HEK293 (cell line): Measurements from ENCODE around the gene MLLT3.

Experiments
- CTCF ChIA-PET: fragments of 350-600 bp; formaldehyde crosslinking; extraction: SDS; loops from one replicate; lab custom pipeline; 2021; ENCODE audit warnings: antibody characterized with exemption; lab: Yijun Ruan, JAX
- POLR2A ChIA-PET: fragments of 300-600 bp; formaldehyde crosslinking; extraction: SDS; loops from one replicate; lab custom pipeline; 2020; ENCODE audit warnings: antibody characterized with exemption, inconsistent platforms; lab: Yijun Ruan, JAX
- H3K27ac ChIP-seq: fragments of 200-500 bp; sonication (Bioruptor generic); 2 replicates; pipeline ENCODE4 v1.5.1; 2014; ENCODE audit warnings: low read depth, low read length, control low read depth, inconsistent platforms; ENCODE audit errors: extremely low read depth
- H3K36me3 ChIP-seq, 2 experiments: fragments of 200-500 bp in 1 of 2; sonication (Bioruptor generic) in 1 of 2; 1 replicate in 1 of 2; 2 replicates in 1 of 2; pipeline ENCODE4 v1.5.1; 2014 to 2017; ENCODE audit warnings: inconsistent platforms in 2 of 2, low read length in 2 of 2; ENCODE audit not compliant: control insufficient read depth in 2 of 2, insufficient read depth in 1 of 2
- H3K4me1 ChIP-seq: fragments of 200-500 bp; sonication (Bioruptor generic); 2 replicates; pipeline ENCODE4 v1.5.1; 2014; ENCODE audit warnings: mild to moderate bottlenecking, low read length, inconsistent platforms; ENCODE audit not compliant: control insufficient read depth, insufficient read depth
- H3K4me3 ChIP-seq: 2 replicates; pipeline ENCODE4 v1.5.1; 2011; ENCODE audit warnings: low read depth, mild to moderate bottlenecking, control low read depth, low read length, moderate library complexity
- H3K9me3 ChIP-seq: fragments of 200-500 bp; sonication (Bioruptor generic); 2 replicates; pipeline ENCODE4 v1.5.1; 2014; ENCODE audit warnings: low read depth, low read length, inconsistent platforms; ENCODE audit not compliant: control insufficient read depth, insufficient read depth
- FEZF1 ChIP-seq: fragments of 450-650 bp; formaldehyde crosslinking; IDR thresholded peaks from 2 replicates; pipeline ENCODE4 v1.5.1; 2016; ENCODE audit warnings: missing biosample characterization, missing genetic modification characterization
- GLI2 ChIP-seq: fragments of 450-650 bp; formaldehyde crosslinking; IDR thresholded peaks from 2 replicates; pipeline ENCODE4; 2017; ENCODE audit warnings: missing biosample characterization, missing genetic modification characterization, low read depth, borderline replicate concordance
- HOXD13 ChIP-seq: sonication (generic); formaldehyde crosslinking; IDR thresholded peaks from 2 replicates; pipeline ENCODE4 v1.8.0; 2022; ENCODE audit warnings: missing genetic modification reagents, borderline replicate concordance
- KLF9 ChIP-seq: fragments of 450-650 bp; formaldehyde crosslinking; IDR thresholded peaks from 2 replicates; pipeline ENCODE4 v1.5.1; 2016; ENCODE audit warnings: missing biosample characterization, missing genetic modification characterization, low read depth
- MEIS1 ChIP-seq: sonication (generic); formaldehyde crosslinking; IDR thresholded peaks from 2 replicates; pipeline ENCODE4 v1.8.1; 2022; ENCODE audit warnings: missing genetic modification reagents, mild to moderate bottlenecking, borderline replicate concordance
- REST ChIP-seq: fragments of 450-650 bp; formaldehyde crosslinking; IDR thresholded peaks from 2 replicates; pipeline ENCODE4 v1.5.1; 2016; ENCODE audit warnings: missing biosample characterization, missing genetic modification characterization
- SP7 ChIP-seq: fragments of 450-650 bp; formaldehyde crosslinking; IDR thresholded peaks from 2 replicates; pipeline ENCODE4 v1.5.1; 2016; ENCODE audit warnings: missing biosample characterization, missing genetic modification characterization
- TRIM28 ChIP-seq: IDR thresholded peaks from 2 replicates; pipeline ENCODE4 v1.6.1; 2011; ENCODE audit warnings: low read length, control low read depth, borderline replicate concordance
- ZBTB1 ChIP-seq: fragments of 450-650 bp; formaldehyde crosslinking; IDR thresholded peaks from 2 replicates; pipeline ENCODE4 v1.5.1; 2016; ENCODE audit warnings: missing biosample characterization, missing genetic modification characterization
- ZBTB21 ChIP-seq: fragments of 450-650 bp; formaldehyde crosslinking; IDR thresholded peaks from 2 replicates; pipeline ENCODE4 v1.5.1; 2017; ENCODE audit warnings: missing biosample characterization, missing genetic modification characterization
- ZBTB48 ChIP-seq: fragments of 450-650 bp; formaldehyde crosslinking; IDR thresholded peaks from 2 replicates; pipeline ENCODE4 v1.5.1; 2016; ENCODE audit warnings: missing biosample characterization, missing genetic modification characterization
- ZNF16 ChIP-seq: fragments of 450-650 bp; formaldehyde crosslinking; IDR thresholded peaks from 2 replicates; pipeline ENCODE4 v1.5.1; 2016; ENCODE audit warnings: low read depth, missing biosample characterization, missing genetic modification characterization
- ZNF19 ChIP-seq: fragments of 450-650 bp; formaldehyde crosslinking; IDR thresholded peaks from 2 replicates; pipeline ENCODE4; 2016; ENCODE audit warnings: missing biosample characterization, missing genetic modification characterization, low read depth
- ZNF2 ChIP-seq: fragments of 450-650 bp; formaldehyde crosslinking; IDR thresholded peaks from 2 replicates; pipeline ENCODE4 v1.5.1; 2016; ENCODE audit warnings: missing biosample characterization, missing genetic modification characterization
- ZNF223 ChIP-seq: fragments of 450-650 bp; formaldehyde crosslinking; IDR thresholded peaks from 2 replicates; pipeline ENCODE4 v1.5.1; 2016; ENCODE audit warnings: missing biosample characterization, missing genetic modification characterization
- ZNF24 ChIP-seq: fragments of 450-650 bp; formaldehyde crosslinking; IDR thresholded peaks from 2 replicates; pipeline ENCODE4 v1.5.1; 2016; ENCODE audit warnings: missing biosample characterization, missing genetic modification characterization
- ZNF302 ChIP-seq: fragments of 450-650 bp; formaldehyde crosslinking; IDR thresholded peaks from 2 replicates; pipeline ENCODE4 v1.5.1; 2016; ENCODE audit warnings: missing biosample characterization, missing genetic modification characterization, low read depth
- ZNF324 ChIP-seq: fragments of 450-650 bp; formaldehyde crosslinking; IDR thresholded peaks from 2 replicates; pipeline ENCODE4 v1.5.1; 2016; ENCODE audit warnings: missing biosample characterization, missing genetic modification characterization
- ZNF37A ChIP-seq: fragments of 450-650 bp; IDR thresholded peaks from 2 replicates; pipeline ENCODE4 v1.5.1; 2018; ENCODE audit warnings: missing biosample characterization, missing genetic modification characterization
- ZNF510 ChIP-seq: fragments of 450-650 bp; formaldehyde crosslinking; IDR thresholded peaks from 2 replicates; pipeline ENCODE4 v1.5.1; 2018; ENCODE audit warnings: mild to moderate bottlenecking, missing genetic modification characterization, missing biosample characterization; ENCODE audit not compliant: insufficient replicate concordance
- ZNF544 ChIP-seq: fragments of 450-650 bp; formaldehyde crosslinking; IDR thresholded peaks from 2 replicates; pipeline ENCODE4 v1.5.0; 2017; ENCODE audit warnings: missing biosample characterization, missing genetic modification characterization
- ZNF560 ChIP-seq: fragments of 450-650 bp; formaldehyde crosslinking; IDR thresholded peaks from 2 replicates; pipeline ENCODE4 v1.5.1; 2017; ENCODE audit warnings: missing biosample characterization, missing genetic modification characterization, borderline replicate concordance
- ZNF629 ChIP-seq: fragments of 450-650 bp; formaldehyde crosslinking; IDR thresholded peaks from 2 replicates; pipeline ENCODE4 v1.5.1; 2017; ENCODE audit warnings: missing biosample characterization, missing genetic modification characterization
- ZNF664 ChIP-seq: fragments of 450-650 bp; formaldehyde crosslinking; IDR thresholded peaks from 2 replicates; pipeline ENCODE4 v1.5.1; 2016; ENCODE audit warnings: missing biosample characterization, missing genetic modification characterization
- ZNF707 ChIP-seq: fragments of 450-650 bp; formaldehyde crosslinking; IDR thresholded peaks from 2 replicates; pipeline ENCODE4 v1.5.1; 2016; ENCODE audit warnings: missing biosample characterization, missing genetic modification characterization
- ZNF843 ChIP-seq: fragments of 450-650 bp; formaldehyde crosslinking; IDR thresholded peaks from 2 replicates; pipeline ENCODE4 v1.5.1; 2016; ENCODE audit warnings: missing biosample characterization, missing genetic modification characterization
- TF ChIP-seq, protein P1 (sequence below): fragments of 450-650 bp; formaldehyde crosslinking; IDR thresholded peaks from 2 replicates; pipeline ENCODE4 v1.5.1; 2016; ENCODE audit warnings: missing biosample characterization, missing genetic modification characterization
- TF ChIP-seq, protein P2 (sequence below): fragments of 450-650 bp; formaldehyde crosslinking; IDR thresholded peaks from 2 replicates; pipeline ENCODE4 v1.5.1; 2016; ENCODE audit warnings: missing biosample characterization, missing genetic modification characterization
- TF ChIP-seq, protein P3 (sequence below): fragments of 450-650 bp; IDR thresholded peaks from 2 replicates; pipeline ENCODE4 v1.5.1; 2018; ENCODE audit warnings: missing biosample characterization, mild to moderate bottlenecking, missing genetic modification characterization

MLLT3 gene

GRCh38 chr9:20319641-20320337 is 302.5 kb downstream of the MLLT3 start:
- Histone ChIP-seq H3K9me3 (no peaks in the 10 kb centered on the region), H3K4me3 (no peak overlapping the region), H3K4me1 (peaks cover 10% of the 10 kb centered on the region), H3K27ac (peak overlapping the region; percentile 55), H3K36me3 (no peaks in the 10 kb centered on the region)
- CTCF ChIA-PET = interaction anchor here (0.6 kb wide), 1 partner anchor 280 kb away, joined by 4 read pairs; no protein-coding TSS in a partner anchor
- POLR2A ChIA-PET = interaction anchor here (0.6 to 0.8 kb wide), 2 partner anchors 303 kb away, joined by 3 to 8 read pairs; partner anchors contain the start of gene MLLT3
- TF ChIP-seq FEZF1 (tag by site-specific recombination) (peak; percentile 90), ZNF629 (peak; percentile 79), REST (tag by site-specific recombination) (no peak), ZBTB48 (tag by site-specific recombination) (peak; percentile 38; the same call in 1 of the 2 replicates), ZNF2 (tag by site-specific recombination) (0 out of 2 replicates have a peak, but pooled peaks have one; percentile 66), TRIM28 (peak; percentile 56; the same call in 1 of the 2 replicates), ZNF544 (tag by site-specific recombination) (no peak), ZNF37A (tag by site-specific recombination) (no peak), ZNF223 (tag by site-specific recombination) (no peak), ZNF664 (tag by site-specific recombination) (no peak), ZNF510 (tag by site-specific recombination) (no peak), ZNF302 (tag by site-specific recombination) (no peak), MEIS1 (CRISPR knock-in tag) (no peak), ZNF324 (tag by site-specific recombination) (peak; percentile 22; the same call in 1 of the 2 replicates), KLF9 (tag by site-specific recombination) (no peak), ZBTB1 (no peak), SP7 (tag by site-specific recombination) (peak; percentile 99), HOXD13 (peak; percentile 65; the same call in 1 of the 2 replicates), ZNF560 (tag by site-specific recombination) (no peak), ZBTB21 (peak; percentile 82), GLI2 (tag by site-specific recombination) (peak; percentile 40; the same call in 1 of the 2 replicates), ZNF19 (tag by site-specific recombination) (no peak), ZNF24 (peak; percentile 75; the same call in 1 of the 2 replicates), ZNF707 (no peak), ZNF843 (tag by site-specific recombination) (peak; percentile 94), ZNF16 (no peak)
- TF ChIP-seq, protein P1, sequence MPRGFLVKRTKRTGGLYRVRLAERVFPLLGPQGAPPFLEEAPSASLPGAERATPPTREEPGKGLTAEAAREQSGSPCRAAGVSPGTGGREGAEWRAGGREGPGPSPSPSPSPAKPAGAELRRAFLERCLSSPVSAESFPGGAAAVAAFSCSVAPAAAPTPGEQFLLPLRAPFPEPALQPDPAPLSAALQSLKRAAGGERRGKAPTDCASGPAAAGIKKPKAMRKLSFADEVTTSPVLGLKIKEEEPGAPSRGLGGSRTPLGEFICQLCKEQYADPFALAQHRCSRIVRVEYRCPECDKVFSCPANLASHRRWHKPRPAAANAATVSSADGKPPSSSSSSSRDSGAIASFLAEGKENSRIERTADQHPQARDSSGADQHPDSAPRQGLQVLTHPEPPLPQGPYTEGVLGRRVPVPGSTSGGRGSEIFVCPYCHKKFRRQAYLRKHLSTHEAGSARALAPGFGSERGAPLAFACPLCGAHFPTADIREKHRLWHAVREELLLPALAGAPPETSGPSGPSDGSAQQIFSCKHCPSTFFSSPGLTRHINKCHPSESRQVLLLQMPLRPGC (tag by site-specific recombination) = peak; percentile 83
- TF ChIP-seq, protein P2, sequence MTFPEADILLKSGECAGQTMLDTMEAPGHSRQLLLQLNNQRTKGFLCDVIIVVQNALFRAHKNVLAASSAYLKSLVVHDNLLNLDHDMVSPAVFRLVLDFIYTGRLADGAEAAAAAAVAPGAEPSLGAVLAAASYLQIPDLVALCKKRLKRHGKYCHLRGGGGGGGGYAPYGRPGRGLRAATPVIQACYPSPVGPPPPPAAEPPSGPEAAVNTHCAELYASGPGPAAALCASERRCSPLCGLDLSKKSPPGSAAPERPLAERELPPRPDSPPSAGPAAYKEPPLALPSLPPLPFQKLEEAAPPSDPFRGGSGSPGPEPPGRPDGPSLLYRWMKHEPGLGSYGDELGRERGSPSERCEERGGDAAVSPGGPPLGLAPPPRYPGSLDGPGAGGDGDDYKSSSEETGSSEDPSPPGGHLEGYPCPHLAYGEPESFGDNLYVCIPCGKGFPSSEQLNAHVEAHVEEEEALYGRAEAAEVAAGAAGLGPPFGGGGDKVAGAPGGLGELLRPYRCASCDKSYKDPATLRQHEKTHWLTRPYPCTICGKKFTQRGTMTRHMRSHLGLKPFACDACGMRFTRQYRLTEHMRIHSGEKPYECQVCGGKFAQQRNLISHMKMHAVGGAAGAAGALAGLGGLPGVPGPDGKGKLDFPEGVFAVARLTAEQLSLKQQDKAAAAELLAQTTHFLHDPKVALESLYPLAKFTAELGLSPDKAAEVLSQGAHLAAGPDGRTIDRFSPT (tag by site-specific recombination) = peak; percentile 73
- TF ChIP-seq, protein P3, sequence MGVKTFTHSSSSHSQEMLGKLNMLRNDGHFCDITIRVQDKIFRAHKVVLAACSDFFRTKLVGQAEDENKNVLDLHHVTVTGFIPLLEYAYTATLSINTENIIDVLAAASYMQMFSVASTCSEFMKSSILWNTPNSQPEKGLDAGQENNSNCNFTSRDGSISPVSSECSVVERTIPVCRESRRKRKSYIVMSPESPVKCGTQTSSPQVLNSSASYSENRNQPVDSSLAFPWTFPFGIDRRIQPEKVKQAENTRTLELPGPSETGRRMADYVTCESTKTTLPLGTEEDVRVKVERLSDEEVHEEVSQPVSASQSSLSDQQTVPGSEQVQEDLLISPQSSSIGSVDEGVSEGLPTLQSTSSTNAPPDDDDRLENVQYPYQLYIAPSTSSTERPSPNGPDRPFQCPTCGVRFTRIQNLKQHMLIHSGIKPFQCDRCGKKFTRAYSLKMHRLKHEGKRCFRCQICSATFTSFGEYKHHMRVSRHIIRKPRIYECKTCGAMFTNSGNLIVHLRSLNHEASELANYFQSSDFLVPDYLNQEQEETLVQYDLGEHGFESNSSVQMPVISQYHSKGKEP (tag by site-specific recombination) = peak; percentile 93
